Mesendoderm (in vitro differentiated cells): ENCODE measurements around the gene STK35.

ENCODE experiments used
- DNase-seq: peaks from one replicate; pipeline ENCODE4 v3.0.0; 2013
- H2AK5ac ChIP-seq: 2 replicates; pipeline ENCODE4 v1.6.1; 2013; ENCODE audit warnings: low read length, inconsistent platforms
- H2BK120ac ChIP-seq: 2 replicates; pipeline ENCODE4 v1.6.1; 2013; ENCODE audit warnings: low read depth, mild to moderate bottlenecking, low read length, moderate library complexity, mixed read lengths
- H2BK15ac ChIP-seq: replicated peaks from 2 replicates; pipeline ENCODE4 v1.6.1; 2013; ENCODE audit warnings: low read depth, mild to moderate bottlenecking, moderate library complexity
- H2BK5ac ChIP-seq: 2 replicates; pipeline ENCODE4 v1.6.1; 2013; ENCODE audit warnings: low read length, inconsistent platforms
- H3K18ac ChIP-seq: 2 replicates; pipeline ENCODE4 v1.6.1; 2013; ENCODE audit warnings: mild to moderate bottlenecking, low read length, mixed read lengths
- H3K23ac ChIP-seq: one replicate; pipeline ENCODE4 v1.6.1; 2013; ENCODE audit warnings: low read length
- H3K27ac ChIP-seq: 2 replicates; pipeline ENCODE4 v1.5.1; 2013; ENCODE audit warnings: low read depth, mild to moderate bottlenecking, inconsistent platforms, low read length, moderate library complexity
- H3K27me3 ChIP-seq: 2 replicates; pipeline ENCODE4 v1.6.1; 2013; ENCODE audit warnings: low read length, control low read depth, mild to moderate bottlenecking, inconsistent platforms; ENCODE audit not compliant: insufficient read depth, poor library complexity
- H3K36me3 ChIP-seq: 2 replicates; pipeline ENCODE4 v1.6.1; 2013; ENCODE audit warnings: low read length, inconsistent platforms; ENCODE audit not compliant: control insufficient read depth, insufficient read depth
- H3K4ac ChIP-seq: one replicate; pipeline ENCODE4 v1.6.1; 2013; ENCODE audit warnings: low read depth, mild to moderate bottlenecking, low read length, moderate library complexity
- H3K4me1 ChIP-seq: 2 replicates; pipeline ENCODE4 v1.6.1; 2013; ENCODE audit warnings: low read depth, low read length, inconsistent platforms; ENCODE audit not compliant: control insufficient read depth
- H3K4me2 ChIP-seq: 2 replicates; pipeline ENCODE4 v1.6.1; 2013; ENCODE audit warnings: low read length
- H3K4me3 ChIP-seq: 2 replicates; pipeline ENCODE4 v1.5.1; 2013; ENCODE audit warnings: mild to moderate bottlenecking, low read length
- H3K56ac ChIP-seq: one replicate; pipeline ENCODE4 v1.6.1; 2013; ENCODE audit warnings: low read length
- H3K79me1 ChIP-seq: 2 replicates; pipeline ENCODE4 v1.6.1; 2013; ENCODE audit warnings: low read length, inconsistent platforms
- H3K79me2 ChIP-seq: 2 replicates; pipeline ENCODE4 v1.6.1; 2013; ENCODE audit warnings: mild to moderate bottlenecking, low read length; ENCODE audit not compliant: control insufficient read depth, insufficient read depth
- H3K9ac ChIP-seq: 2 replicates; pipeline ENCODE4 v1.6.1; 2013; ENCODE audit warnings: low read length, inconsistent platforms
- H4K5ac ChIP-seq: one replicate; pipeline ENCODE4 v1.6.1; 2013; ENCODE audit warnings: low read length
- H4K8ac ChIP-seq: one replicate; pipeline ENCODE4 v1.6.1; 2013; ENCODE audit warnings: low read depth, mild to moderate bottlenecking, control low read depth, low read length, moderate library complexity
- WGBS: extraction: QIAGEN DNeasy Blood & Tissue Kit; methylation state at CpG from one replicate; pipeline ENCODE4 v1.1.7; 2013; ENCODE audit warnings: low lambda C conversion rate, missing lambda C conversion rate; ENCODE audit not compliant: insufficient coverage; ENCODE audit errors: extremely low coverage; 5-methylcytosine and 5-hydroxymethylcytosine counted together

STK35 gene

GRCh38 chr20:2174067-2174466 is 72.4 kb downstream of the STK35 start:
- DNase-seq, result no peak
- Histone ChIP-seq H3K36me3 (no peaks in the 10 kb centered on the region), H2AK5ac (no peak overlapping the region), H3K4me3 (no peak overlapping the region), H2BK120ac (no peak overlapping the region), H3K27ac (no peak overlapping the region), H3K79me2 (no peaks in the 10 kb centered on the region), H3K27me3 (no peaks in the 10 kb centered on the region), H3K18ac (no peak overlapping the region), H3K4ac (no peak overlapping the region), H2BK15ac (no peak overlapping the region), H3K56ac (no peak overlapping the region), H3K23ac (no peak overlapping the region), H3K79me1 (no peaks in the 10 kb centered on the region), H4K5ac (no peak overlapping the region), H3K9ac (no peak overlapping the region), H3K4me1 (no peaks in the 10 kb centered on the region), H4K8ac (no peak overlapping the region), H2BK5ac (no peak overlapping the region), H3K4me2 (no peak overlapping the region)
- WGBS, result no CpG with 5 or more reads among the region's 3 CpGs

GRCh38 chr20:2176946-2177345 is 75.3 kb downstream of the STK35 start:
- Histone ChIP-seq H2BK15ac (no peak overlapping the region), H3K79me2 (no peaks in the 10 kb centered on the region), H3K79me1 (no peaks in the 10 kb centered on the region), H3K23ac (no peak overlapping the region), H3K4me1 (no peaks in the 10 kb centered on the region), H3K18ac (no peak overlapping the region), H2BK5ac (no peak overlapping the region), H4K5ac (no peak overlapping the region), H3K4me3 (no peak overlapping the region), H3K56ac (no peak overlapping the region), H3K36me3 (no peaks in the 10 kb centered on the region), H3K27ac (no peak overlapping the region), H3K27me3 (no peaks in the 10 kb centered on the region), H3K4me2 (no peak overlapping the region), H2AK5ac (no peak overlapping the region), H2BK120ac (no peak overlapping the region), H4K8ac (no peak overlapping the region), H3K9ac (no peak overlapping the region), H3K4ac (no peak overlapping the region)
- no CpG with 5 or more reads among the region's 9 CpGs for WGBS
- no peak for DNase-seq

GRCh38 chr20:2178318-2179232 is 76.9 kb downstream of the STK35 start:
- H3K56ac ChIP-seq, result no peak overlapping the region
- H2AK5ac ChIP-seq, result no peak overlapping the region
- H3K18ac ChIP-seq, result no peak overlapping the region
- no peak overlapping the region for H4K5ac ChIP-seq
- no peak overlapping the region for H3K4me3 ChIP-seq
- no peaks in the 10 kb centered on the region for H3K4me1 ChIP-seq
- no CpG with 5 or more reads among the region's 17 CpGs for WGBS
- peak overlapping the region; percentile 80 for H3K23ac ChIP-seq
- no peak overlapping the region for H2BK15ac ChIP-seq
- H3K4ac ChIP-seq, result no peak overlapping the region
- H2BK5ac ChIP-seq, result no peak overlapping the region
- H2BK120ac ChIP-seq, result no peak overlapping the region
- no peaks in the 10 kb centered on the region for H3K79me1 ChIP-seq
- H3K27ac ChIP-seq, result no peak overlapping the region
- H3K9ac ChIP-seq, result no peak overlapping the region
- H3K79me2 ChIP-seq, result no peaks in the 10 kb centered on the region
- H4K8ac ChIP-seq, result no peak overlapping the region
- no peak for DNase-seq
- no peak overlapping the region for H3K4me2 ChIP-seq
- no peaks in the 10 kb centered on the region for H3K27me3 ChIP-seq
- H3K36me3 ChIP-seq, result no peaks in the 10 kb centered on the region

- H3K4ac ChIP-seq, result no peak overlapping the region
- H4K8ac ChIP-seq, result no peak overlapping the region
- H2AK5ac ChIP-seq, result no peak overlapping the region
- H3K27me3 ChIP-seq, result no peaks in the 10 kb centered on the region
- H3K36me3 ChIP-seq, result no peaks in the 10 kb centered on the region
- H3K79me2 ChIP-seq, result no peaks in the 10 kb centered on the region
- no peak for DNase-seq
- H3K56ac ChIP-seq, result no peak overlapping the region
- WGBS, result no CpG with 5 or more reads among the region's 11 CpGs
- no peak overlapping the region for H2BK15ac ChIP-seq
- H3K18ac ChIP-seq, result no peak overlapping the region
- H3K23ac ChIP-seq, result no peak overlapping the region
- no peak overlapping the region for H2BK5ac ChIP-seq
- no peak overlapping the region for H3K4me2 ChIP-seq
- no peak overlapping the region for H3K9ac ChIP-seq
- no peaks in the 10 kb centered on the region for H3K79me1 ChIP-seq
- no peak overlapping the region for H3K27ac ChIP-seq
- no peak overlapping the region for H3K4me3 ChIP-seq
- no peak overlapping the region for H4K5ac ChIP-seq
- H2BK120ac ChIP-seq, result no peak overlapping the region
- no peaks in the 10 kb centered on the region for H3K4me1 ChIP-seq
Observed at GRCh38 chr20:2179233-2179580, 77.6 kb downstream of the STK35 start.

GRCh38 chr20:2179949-2180348 is 78.3 kb downstream of the STK35 start:
- no peak overlapping the region for H4K5ac ChIP-seq
- DNase-seq, result no peak
- no peaks in the 10 kb centered on the region for H3K27me3 ChIP-seq
- no peak overlapping the region for H3K9ac ChIP-seq
- no peak overlapping the region for H2BK5ac ChIP-seq
- H3K4me3 ChIP-seq, result no peak overlapping the region
- H3K4ac ChIP-seq, result no peak overlapping the region
- no peak overlapping the region for H4K8ac ChIP-seq
- no peak overlapping the region for H2BK120ac ChIP-seq
- no peak overlapping the region for H2AK5ac ChIP-seq
- no peak overlapping the region for H3K23ac ChIP-seq
- H3K79me2 ChIP-seq, result no peaks in the 10 kb centered on the region
- H3K4me1 ChIP-seq, result no peaks in the 10 kb centered on the region
- no peaks in the 10 kb centered on the region for H3K79me1 ChIP-seq
- no peak overlapping the region for H3K27ac ChIP-seq
- H3K18ac ChIP-seq, result no peak overlapping the region
- H3K36me3 ChIP-seq, result no peaks in the 10 kb centered on the region
- no peak overlapping the region for H3K56ac ChIP-seq
- no peak overlapping the region for H2BK15ac ChIP-seq
- no CpG with 5 or more reads among the region's 2 CpGs for WGBS
- H3K4me2 ChIP-seq, result no peak overlapping the region

GRCh38 chr20:2183381-2183780 is 81.8 kb downstream of the STK35 start:
- Histone ChIP-seq H3K79me1 (no peaks in the 10 kb centered on the region), H2BK15ac (no peak overlapping the region), H2AK5ac (no peak overlapping the region), H3K56ac (no peak overlapping the region), H3K4me3 (no peak overlapping the region), H3K4ac (no peak overlapping the region), H4K5ac (no peak overlapping the region), H3K36me3 (no peaks in the 10 kb centered on the region), H3K4me2 (no peak overlapping the region), H3K18ac (no peak overlapping the region), H2BK5ac (no peak overlapping the region), H2BK120ac (no peak overlapping the region), H3K4me1 (no peaks in the 10 kb centered on the region), H4K8ac (no peak overlapping the region), H3K23ac (no peak overlapping the region), H3K9ac (no peak overlapping the region), H3K79me2 (no peaks in the 10 kb centered on the region), H3K27ac (no peak overlapping the region), H3K27me3 (no peaks in the 10 kb centered on the region)
- no peak for DNase-seq
- no CpG with 5 or more reads among the region's 3 CpGs for WGBS
